GM21723 (cell line): ENCODE data around the gene PRKCE.

Experiments used
- ATAC-seq: cut with Tn5 transposase; IDR thresholded peaks from one replicate; pipeline ENCODE4 v1.9.1; 2021; ENCODE audit warnings: mild to moderate bottlenecking, moderate library complexity; ENCODE audit not compliant: unreplicated experiment

The PRKCE gene

DNA sequence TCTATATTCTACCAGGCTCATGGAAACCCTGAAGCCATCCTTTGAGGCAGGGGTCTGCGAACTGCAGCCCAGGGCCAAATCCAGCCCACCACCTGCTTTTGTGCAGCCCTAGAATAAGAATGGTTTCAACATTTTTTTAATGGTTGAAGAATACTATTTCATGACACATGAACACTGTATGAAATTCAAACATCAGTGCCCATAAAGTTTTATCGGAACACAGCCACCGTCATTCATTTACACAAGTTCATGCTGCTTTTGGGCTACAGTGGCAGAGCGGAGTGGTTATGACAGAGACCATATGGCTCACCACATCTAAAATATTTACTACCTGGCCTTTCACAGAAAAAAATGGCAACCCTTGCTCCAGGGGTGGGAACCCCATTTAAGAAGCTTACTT lies 521.6 kb downstream of the PRKCE start:
- ATAC-seq, result no peak

DNA sequence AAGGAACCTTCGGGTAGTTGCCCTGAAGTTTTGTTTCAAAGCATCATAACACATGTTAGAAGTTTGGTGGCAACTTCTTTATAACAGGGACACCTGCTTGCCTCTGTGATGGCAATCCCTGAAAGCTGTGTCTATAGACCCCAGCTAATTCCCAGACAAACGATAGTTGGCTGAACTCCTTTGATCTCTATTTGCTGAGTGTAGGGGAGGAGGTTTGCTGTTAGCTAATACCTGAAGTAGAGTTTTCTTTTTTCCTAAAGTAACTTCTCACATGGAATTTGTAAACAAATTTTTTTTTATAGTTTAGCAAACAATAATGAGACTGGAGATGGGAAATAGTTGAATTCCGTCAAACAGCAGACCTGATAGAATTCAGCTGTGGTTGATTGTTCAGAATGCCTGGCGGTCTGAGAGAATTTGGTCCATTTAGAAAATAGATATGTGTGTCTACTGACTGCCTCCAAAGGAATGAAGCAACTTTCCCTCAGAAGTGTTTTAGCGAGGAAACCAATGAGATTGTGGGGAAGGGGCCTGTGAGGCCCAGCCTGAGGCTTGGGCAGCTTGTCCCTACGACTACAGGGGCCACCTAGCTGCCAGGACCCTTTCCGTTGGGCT lies 522.3 kb downstream of the PRKCE start:
- ATAC-seq, result no peak

DNA sequence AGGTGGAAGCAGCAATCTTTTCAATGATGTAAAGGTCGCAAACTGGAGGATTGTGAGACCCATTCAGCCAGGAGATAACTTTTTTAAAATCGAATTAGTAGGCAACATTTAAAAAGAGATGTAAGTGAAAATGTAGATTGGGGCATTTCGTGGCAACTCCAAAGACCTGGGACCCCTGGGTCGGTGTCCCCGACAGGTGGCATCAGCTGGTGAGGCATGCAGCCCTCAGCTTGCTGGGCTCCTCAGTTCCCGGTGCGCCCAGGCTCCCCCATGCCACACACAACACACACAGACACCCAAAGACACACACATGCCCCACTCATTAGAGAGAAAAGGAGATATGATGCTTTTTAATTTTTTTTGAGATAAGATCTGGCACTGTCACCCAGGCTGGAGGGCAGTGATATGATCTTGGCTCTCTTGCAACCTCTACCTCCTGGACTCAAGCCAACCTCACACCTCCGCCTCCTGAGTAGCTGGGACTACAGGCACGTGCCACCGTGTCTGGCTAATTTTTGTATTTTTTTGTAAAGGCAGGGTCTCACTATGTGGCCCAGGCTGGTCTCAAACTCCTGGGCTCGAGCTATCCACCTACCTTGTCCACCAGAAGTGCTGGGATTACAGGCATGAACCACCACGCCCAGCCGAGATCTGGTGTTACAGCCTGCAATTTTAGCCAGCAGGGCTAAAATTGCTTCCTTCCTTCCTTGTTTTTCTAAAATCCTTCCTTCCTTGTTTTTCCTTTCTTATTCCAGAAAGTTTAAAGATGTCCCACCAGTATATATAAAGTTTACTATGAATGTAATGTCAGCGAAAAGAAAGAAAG lies 523.1 kb downstream of the PRKCE start:
- no peak for ATAC-seq

DNA sequence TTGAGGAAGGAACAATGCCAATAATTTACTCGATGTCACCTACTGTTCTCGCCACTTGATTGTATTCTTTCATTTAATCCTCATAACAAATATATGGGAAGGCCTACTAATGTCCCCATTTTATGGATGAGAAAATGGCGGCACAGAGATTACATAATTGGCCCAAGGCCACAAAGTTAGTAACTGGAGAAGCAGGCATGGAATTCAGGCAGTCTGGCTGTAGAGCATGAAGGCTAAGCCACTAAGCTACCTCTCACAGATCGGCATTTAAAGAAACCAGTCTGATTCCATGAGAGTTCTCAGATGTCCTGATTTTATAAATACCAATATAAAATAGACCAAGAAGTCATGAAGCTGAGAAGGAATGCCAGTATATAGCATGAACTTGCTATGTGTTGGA lies 523.9 kb downstream of the PRKCE start:
- no peak for ATAC-seq

DNA sequence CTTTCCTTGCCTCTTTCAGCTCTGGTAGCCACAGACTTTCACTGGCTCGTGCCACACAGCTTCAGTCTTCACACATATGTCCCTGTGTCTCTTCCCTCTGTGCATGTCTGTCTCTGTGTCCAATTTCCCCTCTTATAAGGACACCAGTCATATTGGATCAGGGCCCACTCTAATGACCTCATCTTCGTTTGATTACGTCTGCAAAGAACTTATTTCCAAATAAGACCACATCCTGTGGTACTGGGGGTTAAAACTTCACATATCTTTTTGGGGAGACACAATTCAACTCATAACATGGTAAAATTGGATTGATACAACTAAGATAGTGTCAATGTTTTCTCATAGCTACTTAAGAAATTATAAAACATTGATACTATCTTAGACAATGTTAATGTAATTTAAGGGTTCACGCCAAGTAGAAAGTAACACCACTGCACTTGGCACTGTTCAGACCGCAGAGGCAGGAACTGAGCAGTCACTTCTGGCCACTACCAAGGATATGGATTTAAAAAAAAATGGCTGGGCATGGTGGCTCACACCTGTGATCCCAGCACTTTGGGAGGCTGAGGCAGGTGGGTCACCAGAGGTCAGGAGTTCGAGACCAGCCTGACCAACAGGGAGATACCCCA lies 526.1 kb downstream of the PRKCE start:
- ATAC-seq, result no peak

DNA sequence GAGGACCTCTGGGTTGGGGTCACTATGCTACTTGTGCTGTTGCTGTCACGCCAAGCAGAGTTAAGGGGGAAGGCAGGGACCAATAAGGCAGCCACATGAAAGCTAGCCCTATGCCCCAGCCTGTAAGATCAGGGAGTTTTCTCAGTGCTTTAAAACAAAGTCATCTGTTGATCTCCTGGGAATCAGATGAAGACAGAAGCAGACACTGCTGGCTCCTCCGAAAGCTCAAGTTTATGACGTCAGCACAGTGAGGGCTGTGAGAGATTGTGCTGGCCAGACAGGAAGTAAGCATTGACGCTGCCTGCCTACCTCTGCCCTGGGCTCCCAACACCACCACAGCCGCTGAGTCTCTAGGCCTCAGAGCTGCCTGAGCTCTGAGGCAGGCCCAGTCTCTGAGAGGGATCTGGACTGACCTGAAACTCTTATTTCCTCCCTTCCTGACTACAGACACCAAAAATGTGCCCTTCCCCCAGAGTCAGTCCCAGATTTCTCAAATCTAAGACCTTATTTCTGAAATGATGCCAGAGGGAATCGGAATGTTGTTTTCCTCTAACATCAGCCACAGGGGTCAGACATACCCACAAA lies 527.7 kb downstream of the PRKCE start:
- ATAC-seq, result no peak

DNA sequence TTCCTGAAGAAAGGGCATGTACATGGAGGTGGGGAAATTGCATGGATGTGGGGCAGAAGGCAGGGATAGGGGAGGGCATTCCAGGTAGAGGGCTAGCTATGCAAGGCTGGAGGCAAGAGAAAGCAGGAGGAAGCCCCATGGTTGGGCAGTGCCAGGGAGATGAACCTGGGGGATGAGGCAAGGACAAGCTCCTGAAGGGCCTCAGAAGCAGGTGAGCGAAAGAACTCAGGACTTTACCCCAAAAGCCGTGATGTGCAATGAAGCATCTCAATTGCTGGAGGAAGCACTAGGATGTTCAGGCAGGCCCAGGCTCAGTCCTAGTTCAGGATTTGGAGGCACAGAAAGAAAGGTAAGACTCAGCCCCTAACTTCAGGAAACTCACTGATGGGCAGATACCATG lies 528.7 kb downstream of the PRKCE start:
- no peak for ATAC-seq

DNA sequence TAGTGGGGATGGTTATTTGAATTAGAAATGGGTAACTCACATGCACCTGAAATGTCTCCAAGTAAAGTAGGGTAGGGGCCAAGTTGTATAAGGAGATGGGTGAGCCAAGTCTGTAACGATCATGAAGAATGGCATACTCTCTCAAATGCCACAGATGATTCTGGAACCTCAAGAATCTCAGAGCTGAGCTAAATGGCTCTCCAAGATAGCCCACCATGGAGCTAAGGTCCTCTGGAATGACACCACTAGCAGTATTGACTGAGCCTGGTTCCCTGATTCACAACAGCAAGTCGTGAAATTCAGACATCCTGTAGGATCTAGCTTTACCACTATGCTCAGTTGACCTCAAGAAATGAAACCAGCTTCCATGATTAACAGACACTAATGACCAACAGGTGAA lies 529.8 kb downstream of the PRKCE start:
- no peak for ATAC-seq

DNA sequence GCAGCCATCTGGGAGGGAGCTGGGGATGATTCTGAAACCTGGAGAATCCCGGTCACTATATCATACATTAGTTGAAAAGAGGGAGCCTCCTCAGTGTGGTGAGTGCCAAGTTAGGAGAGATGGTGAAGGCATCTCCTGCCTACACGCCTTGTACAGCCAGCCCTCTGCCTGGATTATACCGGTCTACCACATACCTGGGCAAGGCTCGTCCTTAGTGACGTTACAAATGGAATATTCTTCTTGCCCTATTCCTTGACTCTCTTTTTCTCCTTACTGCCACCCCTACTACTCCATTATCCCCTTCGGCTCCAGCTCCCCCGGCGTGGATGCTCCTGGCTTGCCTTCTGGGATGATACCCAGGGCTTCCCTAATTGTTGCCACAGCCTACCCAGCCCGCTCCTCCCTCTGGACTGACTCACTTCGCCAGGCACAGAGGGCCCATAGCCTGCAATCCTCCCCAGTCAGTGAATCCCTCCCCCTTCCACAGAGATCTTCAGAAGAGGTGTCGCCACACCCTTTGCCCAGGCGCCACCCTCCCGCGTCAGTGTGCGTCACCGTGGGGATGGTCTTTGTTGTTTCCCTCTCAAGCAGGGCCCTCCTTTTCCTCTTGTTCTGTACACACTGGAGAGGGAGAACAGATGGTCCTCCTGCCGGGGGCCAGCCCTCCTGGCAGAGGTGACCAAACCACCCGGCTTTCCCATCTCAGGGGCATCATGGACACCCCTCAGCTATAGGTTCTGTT lies 530.5 kb downstream of the PRKCE start:
- ATAC-seq, result no peak

DNA sequence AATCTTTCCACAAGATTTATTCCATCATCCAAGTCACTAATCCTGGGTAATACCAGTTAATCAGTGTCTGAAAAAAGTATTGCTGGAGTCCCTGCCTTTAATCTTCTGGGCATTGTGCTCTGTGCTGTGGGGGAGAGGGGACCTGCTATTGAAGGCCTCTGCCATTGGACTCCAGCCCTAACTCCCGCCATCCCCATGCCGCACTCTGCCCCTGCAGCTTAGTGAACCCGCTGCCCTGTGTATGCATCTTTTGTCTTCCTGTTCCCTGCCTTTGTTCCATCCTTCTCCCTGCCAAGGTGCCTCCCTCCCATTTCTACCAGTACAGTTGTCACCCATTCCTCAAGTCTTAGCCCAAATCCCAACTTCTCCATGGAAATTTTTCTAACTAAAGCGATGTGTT lies 532.0 kb downstream of the PRKCE start:
- ATAC-seq, result no peak

DNA sequence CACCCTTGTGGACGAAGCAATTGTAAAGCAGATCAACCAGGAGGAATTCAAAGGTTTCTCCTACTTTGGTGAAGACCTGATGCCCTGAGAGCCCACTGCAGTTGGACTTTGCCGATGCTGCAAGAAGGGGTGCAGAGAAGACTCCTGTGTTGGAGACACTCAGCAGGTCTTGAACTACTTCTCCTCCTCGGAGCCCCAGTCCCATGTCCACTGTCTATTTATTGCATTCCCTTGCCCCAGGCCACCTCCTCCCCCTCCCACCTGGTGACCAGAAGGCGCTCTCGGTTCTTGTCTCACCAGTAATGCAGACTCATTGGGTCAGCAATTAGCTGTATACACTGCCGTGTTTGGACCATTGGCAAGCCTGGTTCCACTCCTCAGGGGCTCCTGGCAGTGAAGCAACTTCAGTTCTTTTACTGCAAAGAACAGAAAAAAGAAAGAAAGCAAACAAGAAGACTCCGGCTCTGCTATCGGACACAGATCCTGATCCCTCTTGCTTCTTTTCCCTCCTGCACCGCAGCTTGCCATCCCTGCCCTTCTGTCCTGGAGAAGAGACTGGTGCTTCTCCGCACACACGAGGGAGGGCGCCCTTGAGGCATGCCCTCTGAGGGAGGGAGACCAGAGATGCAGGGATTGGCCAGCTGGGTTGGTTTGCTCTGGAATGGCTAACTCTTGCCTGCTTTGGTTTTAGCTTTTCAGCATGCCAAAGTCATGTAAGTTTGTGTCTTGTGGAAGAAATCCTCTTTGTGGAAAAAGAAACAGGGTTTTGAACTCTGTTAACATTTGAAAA lies 533.5 kb downstream of the PRKCE start:
- ATAC-seq, result no peak

DNA sequence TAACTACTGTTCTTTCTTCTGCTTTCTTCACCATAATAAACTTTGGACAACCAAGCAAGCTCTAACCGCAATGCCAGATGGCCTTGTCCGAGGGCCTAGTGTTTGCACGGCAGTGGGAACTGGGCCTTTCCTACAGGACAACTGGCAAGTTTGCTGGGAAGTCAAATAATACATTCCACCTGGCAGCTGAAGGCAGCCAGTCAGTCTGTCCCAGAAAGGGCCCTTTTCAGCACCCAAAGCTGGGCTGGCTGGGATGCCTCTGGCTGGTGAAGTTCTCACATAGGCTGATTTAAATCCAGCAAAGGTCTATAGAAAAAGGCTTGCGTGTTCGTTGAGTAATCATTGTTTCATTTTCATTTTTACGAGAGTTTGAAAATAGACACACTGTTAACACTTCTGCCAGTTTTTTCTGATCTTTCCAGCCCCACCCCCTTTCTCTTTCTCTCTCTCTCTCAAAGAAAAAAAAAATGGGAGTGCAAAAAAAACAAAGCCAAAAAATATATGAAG lies 535.7 kb downstream of the PRKCE start:
- ATAC-seq, result peak; percentile 90

DNA sequence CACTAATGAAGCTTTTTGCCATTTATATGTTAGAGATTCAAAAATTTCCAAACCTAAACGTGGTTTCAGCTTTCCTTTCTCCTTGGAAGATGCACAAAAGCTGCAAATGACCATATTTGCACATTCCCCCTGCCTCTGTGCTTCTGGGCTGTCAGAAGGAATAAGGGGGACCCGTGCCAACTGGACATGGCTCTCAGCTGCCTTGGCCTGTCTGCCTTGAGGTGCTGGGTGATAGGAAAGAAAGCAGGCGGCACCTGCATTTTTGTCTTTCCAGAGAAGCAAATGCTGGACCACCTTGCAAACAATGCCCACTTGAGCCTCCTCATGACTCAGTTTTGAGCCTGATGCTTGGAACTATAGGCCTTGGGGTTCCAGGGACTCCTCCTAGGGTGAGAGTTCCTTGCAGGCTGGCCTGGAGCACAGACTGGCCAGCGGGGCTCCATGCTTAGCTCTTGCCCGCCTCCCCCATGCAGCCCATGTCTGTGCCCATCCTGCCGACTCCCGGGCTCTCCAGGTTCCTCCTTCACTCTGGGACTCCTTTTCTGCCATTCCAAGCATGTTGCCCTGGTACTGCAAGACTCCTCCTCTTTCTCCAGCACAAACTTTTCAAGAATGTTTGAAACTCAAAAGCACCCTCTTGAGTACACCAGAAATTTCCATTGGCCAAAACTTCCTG lies 536.7 kb downstream of the PRKCE start:
- ATAC-seq, result no peak

DNA sequence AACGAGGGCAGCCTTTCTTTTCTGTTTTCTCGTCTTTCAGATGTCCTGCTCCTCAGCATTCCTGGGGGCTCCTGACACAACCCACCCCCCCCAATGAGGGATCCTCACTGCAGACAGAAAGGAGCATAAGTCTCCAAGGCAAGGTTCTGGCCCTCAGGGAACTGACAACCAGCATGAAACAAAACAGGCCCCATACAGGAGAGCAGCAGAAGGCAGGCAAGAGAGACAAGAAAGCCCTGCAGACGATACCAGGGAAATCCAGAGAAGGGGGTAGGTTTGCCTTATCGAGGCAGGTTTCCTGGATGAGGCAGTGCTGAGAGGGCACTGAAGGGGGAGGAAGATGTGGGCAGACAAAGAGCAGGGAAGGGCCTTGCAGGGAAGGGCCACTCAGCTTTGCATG lies 541.9 kb downstream of the PRKCE start:
- ATAC-seq, result no peak

DNA sequence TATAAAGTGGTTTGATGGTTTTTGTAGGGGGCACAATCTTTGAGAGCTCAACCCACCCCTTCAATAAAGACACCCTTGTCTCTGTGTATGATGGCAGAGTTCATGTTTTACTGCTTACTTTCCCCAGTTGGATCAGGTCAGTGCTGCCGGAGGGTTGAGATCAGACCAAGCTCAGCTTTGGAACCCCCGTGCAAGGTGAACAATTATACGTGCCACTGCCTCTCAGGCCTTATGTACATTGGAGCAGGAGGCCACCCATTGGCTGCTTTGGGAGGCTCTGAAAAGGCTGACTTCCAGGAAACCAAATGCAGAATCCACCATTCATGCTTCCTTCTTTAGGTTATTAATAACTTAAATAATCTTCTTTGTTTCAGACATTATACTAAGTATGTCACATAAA lies 542.4 kb downstream of the PRKCE start:
- no peak for ATAC-seq

DNA sequence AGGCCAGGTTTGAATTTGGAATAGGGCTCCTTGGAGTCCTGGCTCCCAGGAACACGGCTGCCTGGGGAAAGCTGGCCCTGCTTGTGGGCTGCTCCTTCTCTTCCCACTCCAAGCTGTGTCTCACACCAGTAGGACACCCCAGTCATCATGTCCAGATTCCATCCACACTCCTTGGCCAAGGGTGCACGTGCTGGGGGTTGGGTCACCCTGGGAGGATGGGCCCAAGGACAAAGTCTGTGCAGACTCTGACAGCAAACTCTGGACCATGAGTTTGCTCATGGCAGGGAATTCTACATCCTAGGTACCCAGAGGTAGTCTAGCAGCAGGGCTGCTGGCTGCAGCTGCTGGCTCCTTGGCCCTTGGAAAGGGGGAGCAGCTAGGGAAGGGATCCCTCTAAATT lies 543.4 kb downstream of the PRKCE start:
- no peak for ATAC-seq

DNA sequence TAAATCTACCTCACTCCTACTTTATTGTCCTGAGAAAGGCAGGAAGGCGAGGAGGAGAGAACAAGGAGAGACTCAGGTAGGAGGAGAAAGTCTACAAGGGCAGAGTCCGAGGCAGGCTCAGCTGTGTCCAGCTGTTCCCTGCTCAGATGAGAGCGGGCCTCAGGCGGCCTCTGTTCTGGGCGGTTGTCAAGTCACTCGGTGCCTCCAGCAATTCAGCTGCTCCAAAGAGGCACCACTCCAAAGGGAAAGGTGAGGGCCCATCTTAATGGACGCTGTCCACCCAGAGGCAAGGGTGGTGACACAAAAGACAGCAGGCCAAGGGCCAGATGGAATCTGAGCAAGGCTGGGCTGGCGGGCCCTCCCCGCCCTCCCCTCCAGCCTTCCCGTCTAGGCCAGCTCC lies 544.3 kb downstream of the PRKCE start:
- ATAC-seq, result no peak

DNA sequence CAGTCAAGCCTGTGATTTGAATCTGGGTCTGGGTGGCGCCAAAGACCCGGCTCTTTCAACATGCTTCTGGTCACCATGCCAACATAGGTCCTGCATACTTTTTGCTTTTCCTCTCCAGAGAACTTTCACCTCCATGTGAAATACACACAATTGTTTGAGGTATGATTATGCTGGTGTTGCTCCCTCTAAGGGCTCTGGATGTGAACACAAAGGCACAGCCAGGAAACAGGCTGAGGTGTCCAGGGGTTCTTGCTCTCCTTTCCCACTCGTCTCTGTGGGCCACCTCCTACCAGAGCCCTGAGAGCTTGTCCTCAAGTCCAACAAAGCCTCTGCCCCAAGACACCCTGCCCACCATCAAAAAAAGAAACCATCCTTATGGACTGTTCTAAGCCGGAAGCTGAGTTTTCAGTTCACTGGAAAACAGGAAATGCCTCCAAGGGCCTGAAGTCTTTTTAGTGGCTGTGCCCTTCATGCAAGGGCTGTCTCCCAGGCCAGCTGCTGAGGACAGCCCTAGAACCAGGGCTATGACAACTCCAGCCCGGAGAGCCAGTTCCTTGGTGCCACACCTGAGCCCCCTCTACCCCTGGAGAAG lies 545.5 kb downstream of the PRKCE start:
- ATAC-seq, result no peak

DNA sequence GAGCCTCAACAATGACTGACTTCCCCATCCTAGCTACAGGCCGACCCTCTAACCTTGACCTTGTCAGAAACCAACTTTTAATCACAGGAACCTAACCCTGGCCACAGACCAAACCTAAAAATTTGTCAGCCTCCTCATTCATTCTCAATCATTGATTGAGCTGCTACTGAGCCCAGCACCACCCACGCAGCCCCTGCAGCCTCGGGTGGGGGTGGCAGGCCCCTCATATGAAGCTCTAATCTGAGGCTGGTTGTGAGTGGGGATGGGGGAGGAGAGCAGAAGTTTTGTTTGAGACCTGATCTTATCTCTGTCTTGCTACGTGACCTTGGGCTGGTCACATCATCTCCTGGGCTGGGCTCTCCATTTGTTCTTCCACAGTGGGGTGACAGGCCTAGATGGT lies 546.2 kb downstream of the PRKCE start:
- ATAC-seq, result no peak
